ACC112 (cell line): Measurements from ENCODE around the gene ACTL10.
"Not testable (repeated sequence)": the region's sequence is repeated elsewhere in the genome, so short reads cannot be mapped to it uniquely, and the experiment has no call there.

Experiments
- H2AFZ ChIP-seq: fragments of 200-600 bp; sonication (generic); one replicate; pipeline ENCODE4 v1.6.0; 2017; ENCODE audit warnings: antibody characterized with exemption, low read length; ENCODE audit not compliant: unreplicated experiment
- H3K27ac ChIP-seq: fragments of 200-600 bp; sonication (generic); 2 replicates; pipeline ENCODE4 v1.5.1; 2014; ENCODE audit warnings: low read depth, mild to moderate bottlenecking, antibody characterized with exemption, low read length, moderate library complexity
- H3K27me3 ChIP-seq: fragments of 200-600 bp; sonication (generic); 2 replicates; pipeline ENCODE4 v1.6.1; 2014; ENCODE audit warnings: mild to moderate bottlenecking, antibody characterized with exemption, low read length, moderate library complexity, mixed read lengths; ENCODE audit not compliant: insufficient read depth
- H3K36me3 ChIP-seq: fragments of 200-600 bp; sonication (generic); 2 replicates; pipeline ENCODE4 v1.6.1; 2016; ENCODE audit warnings: mild to moderate bottlenecking, antibody characterized with exemption, low read length, moderate library complexity, mixed read lengths; ENCODE audit not compliant: insufficient read depth
- H3K4me1 ChIP-seq: fragments of 200-600 bp; sonication (generic); one replicate; pipeline ENCODE4 v1.6.1; 2016; ENCODE audit warnings: low read length, mixed read lengths; ENCODE audit not compliant: insufficient read depth, unreplicated experiment, control insufficient read depth
- H3K4me3 ChIP-seq: fragments of 200-600 bp; sonication (generic); 2 replicates; pipeline ENCODE4 v1.5.1; 2014; ENCODE audit warnings: mild to moderate bottlenecking, low read depth, low read length
- H3K79me2 ChIP-seq: fragments of 200-600 bp; sonication (generic); one replicate; pipeline ENCODE4 v1.6.0; 2016; ENCODE audit warnings: low read length; ENCODE audit not compliant: control insufficient read depth, unreplicated experiment, insufficient read depth

Gene ACTL10

DNA sequence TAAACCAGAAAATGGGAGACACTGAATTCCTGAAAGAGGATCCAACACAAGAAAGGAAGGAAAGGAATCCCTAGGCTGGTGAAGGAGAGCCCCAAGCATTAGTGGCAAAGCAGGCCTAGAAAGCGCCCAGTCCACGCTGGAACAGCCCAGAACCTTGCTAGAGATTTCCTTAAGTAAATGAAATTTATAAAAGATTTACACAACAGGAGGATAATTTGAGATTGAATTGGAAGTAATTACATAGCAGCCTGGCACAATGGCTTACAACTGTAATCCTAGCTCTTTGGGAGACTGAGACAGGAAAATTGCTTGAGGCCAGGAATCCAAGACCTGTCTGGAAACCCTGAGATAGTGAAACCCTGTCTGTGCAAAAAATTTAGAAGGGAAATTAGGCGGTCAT, 31.4 kb upstream of the ACTL10 start:
- no peak overlapping the region for H3K4me3 ChIP-seq
- H3K27me3 ChIP-seq, result no peaks in the 10 kb centered on the region
- H2AFZ ChIP-seq, result no peak overlapping the region
- H3K4me1 ChIP-seq, result no peaks in the 10 kb centered on the region
- no peak overlapping the region for H3K27ac ChIP-seq
- no peaks in the 10 kb centered on the region for H3K36me3 ChIP-seq
- no peaks in the 10 kb centered on the region for H3K79me2 ChIP-seq

DNA sequence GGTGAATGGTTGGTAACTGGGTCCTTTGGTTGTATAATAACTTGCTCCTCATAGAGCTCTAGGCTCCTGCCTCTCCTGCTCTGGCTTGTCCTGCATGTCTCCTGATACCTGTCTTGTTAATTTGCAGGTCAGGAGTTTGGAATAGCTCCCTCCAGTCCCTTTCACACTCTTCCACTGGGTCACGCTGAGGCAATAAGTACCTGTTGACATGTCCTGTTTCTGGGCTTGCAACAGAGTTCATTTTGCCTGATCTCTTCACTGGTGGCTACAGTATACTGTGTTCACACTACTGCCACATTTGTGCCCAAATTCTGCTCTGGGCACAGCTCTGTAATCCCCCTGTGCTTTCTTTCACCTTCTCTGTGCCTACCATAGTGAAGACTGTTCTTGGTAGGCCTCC, 30.0 kb upstream of the ACTL10 start:
- Histone ChIP-seq H3K4me3 (no peak overlapping the region), H2AFZ (no peak overlapping the region), H3K4me1 (no peaks in the 10 kb centered on the region), H3K27me3 (no peaks in the 10 kb centered on the region), H3K27ac (no peak overlapping the region), H3K79me2 (no peaks in the 10 kb centered on the region), H3K36me3 (no peaks in the 10 kb centered on the region)

- Histone ChIP-seq H3K36me3 (peaks cover 5% of the 10 kb centered on the region), H3K79me2 (no peaks in the 10 kb centered on the region)
These were observed 26.5 kb upstream of the ACTL10 start for GRCh38 chr20:33640287-33640686.

DNA sequence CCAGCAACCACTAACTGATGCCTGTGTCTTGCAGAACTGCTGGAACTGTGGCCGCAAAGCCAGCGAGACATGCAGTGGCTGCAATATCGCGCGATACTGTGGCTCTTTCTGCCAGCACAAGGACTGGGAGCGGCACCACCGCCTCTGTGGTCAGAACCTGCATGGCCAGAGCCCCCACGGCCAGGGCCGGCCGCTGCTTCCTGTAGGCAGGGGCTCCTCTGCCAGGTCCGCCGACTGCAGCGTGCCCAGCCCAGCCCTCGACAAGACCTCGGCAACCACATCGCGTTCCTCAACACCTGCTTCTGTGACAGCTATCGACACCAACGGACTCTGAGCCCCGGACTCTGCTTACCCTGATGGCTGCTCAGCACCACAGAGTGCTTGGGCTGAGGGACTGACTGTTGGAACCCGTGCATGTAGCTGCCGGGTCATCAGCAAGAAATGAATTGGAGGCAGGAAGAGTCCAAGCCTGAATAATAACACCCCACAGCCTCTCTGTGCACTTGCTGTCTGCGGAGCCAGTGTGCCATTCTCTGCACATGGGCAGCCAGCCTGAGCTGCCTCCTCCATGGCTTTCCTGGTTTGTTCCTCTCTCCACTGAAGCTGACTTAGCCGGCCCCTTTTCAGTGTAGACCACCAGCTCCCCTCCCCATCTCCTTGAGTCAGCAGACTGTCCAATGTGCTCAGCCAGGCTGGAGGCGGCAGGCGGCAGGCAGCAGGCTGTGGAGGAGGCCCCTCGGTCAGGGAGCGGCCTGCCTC, 22.3 kb upstream of the ACTL10 start:
- no peak overlapping the region for H3K27ac ChIP-seq
- peaks cover 21% of the 10 kb centered on the region for H3K4me1 ChIP-seq
- H3K36me3 ChIP-seq, result peaks cover 11% of the 10 kb centered on the region
- H3K79me2 ChIP-seq, result no peaks in the 10 kb centered on the region
- H3K4me3 ChIP-seq, result no peak overlapping the region
- H2AFZ ChIP-seq, result no peak overlapping the region
- no peaks in the 10 kb centered on the region for H3K27me3 ChIP-seq

More at GRCh38 chr20:33640287-33640686, 26.5 kb upstream of the ACTL10 start:
- Histone ChIP-seq H3K27ac (no peak overlapping the region), H3K4me1 (no peaks in the 10 kb centered on the region), H3K27me3 (no peaks in the 10 kb centered on the region), H3K4me3 (no peak overlapping the region), H2AFZ (no peak overlapping the region)

DNA sequence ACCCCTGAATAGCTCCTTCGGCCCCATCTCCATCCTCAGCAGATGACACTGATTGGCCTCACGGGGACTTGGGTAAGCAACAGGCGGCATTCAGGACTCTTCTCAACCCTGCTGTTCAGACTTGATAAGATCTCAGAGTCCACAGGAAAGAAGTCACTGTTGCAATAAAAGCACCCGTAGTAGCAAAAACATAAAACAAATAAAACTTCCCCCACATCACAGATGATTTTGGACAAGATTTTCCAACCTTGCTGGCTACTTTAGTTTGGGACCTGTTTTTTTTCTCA, 21.7 kb upstream of the ACTL10 start:
- Histone ChIP-seq H3K4me1 (peaks cover 21% of the 10 kb centered on the region), H3K27me3 (no peaks in the 10 kb centered on the region), H3K79me2 (no peaks in the 10 kb centered on the region), H3K27ac (no peak overlapping the region), H2AFZ (no peak overlapping the region), H3K36me3 (peaks cover 11% of the 10 kb centered on the region), H3K4me3 (no peak overlapping the region)

DNA sequence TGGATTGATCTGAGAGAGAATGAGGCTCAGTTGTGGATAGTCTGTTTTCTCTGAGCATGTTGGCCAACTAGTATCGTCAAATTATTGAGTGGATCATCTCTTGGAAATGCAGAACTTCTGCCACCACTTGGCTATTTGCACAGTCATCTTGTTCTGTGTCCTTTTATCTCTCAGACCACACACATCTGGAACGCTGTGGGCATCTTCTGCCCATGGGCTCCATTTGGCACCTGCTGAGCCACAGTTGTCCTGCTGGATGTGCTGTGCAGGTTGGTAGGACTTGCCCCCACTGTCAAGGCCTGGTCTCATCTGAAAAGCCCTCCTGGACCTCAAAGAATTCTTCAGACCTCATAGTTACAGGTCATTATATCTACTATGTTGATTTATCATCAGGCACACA, 21.3 kb upstream of the ACTL10 start:
- peaks cover 21% of the 10 kb centered on the region for H3K4me1 ChIP-seq
- no peaks in the 10 kb centered on the region for H3K79me2 ChIP-seq
- H3K27ac ChIP-seq, result no peak overlapping the region
- H3K27me3 ChIP-seq, result no peaks in the 10 kb centered on the region
- no peak overlapping the region for H2AFZ ChIP-seq
- peaks cover 11% of the 10 kb centered on the region for H3K36me3 ChIP-seq
- no peak overlapping the region for H3K4me3 ChIP-seq

DNA sequence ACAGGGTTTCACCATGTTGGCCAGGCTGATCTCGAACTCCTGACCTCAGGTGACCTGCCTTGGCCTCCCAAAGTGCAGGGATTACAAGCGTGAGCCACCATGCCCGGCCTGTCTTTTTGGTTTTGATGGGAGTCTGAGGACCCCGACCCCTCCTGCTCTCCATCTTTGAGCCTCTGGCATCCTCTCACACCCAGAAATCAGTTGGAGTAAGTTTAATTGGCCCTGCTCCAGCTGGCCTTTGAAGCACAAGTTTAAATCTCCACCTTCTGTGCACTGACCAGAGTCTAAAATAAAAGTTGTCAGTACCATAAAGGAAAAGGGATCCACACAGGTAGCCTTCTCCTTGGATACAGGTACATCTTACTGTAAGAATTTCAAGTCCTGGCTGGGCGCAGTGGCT, 20.6 kb upstream of the ACTL10 start:
- no peaks in the 10 kb centered on the region for H3K79me2 ChIP-seq
- H3K36me3 ChIP-seq, result peaks cover 11% of the 10 kb centered on the region
- no peak overlapping the region for H2AFZ ChIP-seq
- H3K4me1 ChIP-seq, result peaks cover 21% of the 10 kb centered on the region
- H3K27me3 ChIP-seq, result no peaks in the 10 kb centered on the region
- no peak overlapping the region for H3K4me3 ChIP-seq
- no peak overlapping the region for H3K27ac ChIP-seq

DNA sequence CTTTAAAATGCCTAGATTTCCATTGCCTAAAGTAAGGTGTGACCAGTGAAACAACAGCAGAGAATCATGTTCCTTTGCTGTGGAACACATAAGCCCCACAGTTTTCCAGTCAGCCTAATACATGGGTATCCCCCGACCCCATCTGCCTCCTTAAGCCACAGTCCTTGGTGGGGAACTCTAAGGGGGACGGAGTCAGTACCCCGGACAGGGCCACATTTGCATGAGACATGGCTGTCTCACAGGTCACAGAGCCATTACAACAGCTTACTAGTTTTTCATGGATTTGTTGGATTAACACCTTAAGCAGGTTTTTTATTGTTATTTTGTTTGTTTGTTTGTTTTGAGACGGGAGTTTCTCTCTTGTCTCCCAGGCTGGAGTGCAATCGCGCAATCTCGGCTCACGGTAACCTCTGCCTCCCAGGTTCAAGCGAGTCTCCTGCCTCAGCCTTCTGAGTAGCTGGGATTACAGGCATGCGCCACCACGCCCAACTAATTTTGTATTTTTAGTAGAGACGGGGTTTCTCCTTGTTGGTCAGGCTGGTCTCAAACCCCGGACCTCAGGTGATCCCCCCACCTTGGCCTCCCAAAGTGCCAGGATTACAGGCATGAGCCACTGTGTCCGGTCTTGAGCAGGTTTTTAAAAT, 19.7 kb upstream of the ACTL10 start:
- H3K4me3 ChIP-seq, H3K27me3 ChIP-seq, H2AFZ ChIP-seq, H3K27ac ChIP-seq, H3K79me2 ChIP-seq: not testable (repeated sequence)
- peaks cover 21% of the 10 kb centered on the region for H3K4me1 ChIP-seq
- peaks cover 11% of the 10 kb centered on the region for H3K36me3 ChIP-seq

DNA sequence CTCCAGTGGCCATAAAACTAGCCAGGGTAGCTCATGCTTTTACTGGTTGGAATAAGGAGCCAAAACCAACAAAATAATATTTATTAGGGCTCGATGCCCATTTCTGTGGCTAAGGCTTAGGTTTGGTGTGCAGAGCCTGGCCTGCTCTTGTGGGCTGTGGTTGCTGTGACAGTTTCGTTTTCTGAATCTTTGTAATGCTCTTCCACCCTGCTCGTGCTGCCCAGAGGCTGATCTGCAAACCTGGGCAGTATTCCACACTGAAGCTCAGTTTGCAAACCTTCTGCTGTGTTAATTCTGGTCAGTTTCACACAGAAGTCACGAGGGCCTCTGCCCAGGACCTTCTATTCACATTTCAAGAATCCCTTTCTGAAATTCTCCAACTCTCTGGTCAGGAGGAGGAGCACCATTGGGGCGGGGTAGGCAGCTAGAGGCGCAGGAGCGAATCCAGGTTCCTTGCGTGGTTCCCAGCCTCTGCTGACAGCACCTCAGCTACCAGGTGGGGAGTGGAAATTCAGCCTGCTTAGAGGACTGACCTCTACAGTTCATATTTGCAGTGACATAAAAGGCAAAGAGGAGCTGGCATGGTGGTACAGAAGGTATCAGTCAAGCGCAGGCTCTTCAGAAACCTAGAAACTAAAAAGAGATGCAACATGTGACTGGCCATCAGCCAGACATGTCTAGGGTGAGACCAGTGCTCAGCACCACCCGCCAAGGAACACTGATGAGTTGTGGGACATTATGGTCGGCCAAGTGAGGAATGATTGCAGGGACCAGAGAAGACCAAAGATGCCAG, 18.9 kb upstream of the ACTL10 start:
- Histone ChIP-seq H2AFZ (no peak overlapping the region), H3K4me1 (peaks cover 21% of the 10 kb centered on the region), H3K27me3 (no peaks in the 10 kb centered on the region), H3K27ac (peak overlapping the region; percentile 42), H3K4me3 (peak overlapping the region; percentile 23), H3K36me3 (peaks cover 11% of the 10 kb centered on the region), H3K79me2 (no peaks in the 10 kb centered on the region)

- peak overlapping the region; percentile 23; the same call in 1 of the 2 replicates for H3K4me3 ChIP-seq
- peaks cover 21% of the 10 kb centered on the region for H3K4me1 ChIP-seq
- peaks cover 11% of the 10 kb centered on the region for H3K36me3 ChIP-seq
- H3K79me2 ChIP-seq, result no peaks in the 10 kb centered on the region
- no peak overlapping the region for H3K27ac ChIP-seq
- no peaks in the 10 kb centered on the region for H3K27me3 ChIP-seq
- H2AFZ ChIP-seq, result no peak overlapping the region
These were observed 18.2 kb upstream of the ACTL10 start for GRCh38 chr20:33648396-33649004.
